ENCODE data around the gene DMXL1. TPM values are rescaled to one million over a fixed set of nuclear protein-coding genes. Genes with fewer than 3 reads are reported as not detected.

Gene DMXL1
- 35.1 and 53.4 TPM in 2 replicates for total RNA-seq

- DNase-seq = peak; percentile 100
Measured at GRCh38 chr5:119070828-119071560, at the start of gene DMXL1. TSS of gene DMXL1 (plus strand) at chr5:119071087. CDS start at chr5:119071570, 483 bp downstream.

- no peak for DNase-seq
Measured at GRCh38 chr5:119021149-119021732, 49.6 kb upstream of the DMXL1 start.

GRCh38 chr5:119022017-119022745, 48.7 kb upstream of the DMXL1 start:
- DNase-seq = peak; percentile 59

GRCh38 chr5:119022773-119023172, 48.1 kb upstream of the DMXL1 start:
- DNase-seq = no peak

GRCh38 chr5:119028575-119028974, 42.3 kb upstream of the DMXL1 start:
- no peak for DNase-seq

- DNase-seq = no peak
Measured at GRCh38 chr5:119031011-119031886, 39.6 kb upstream of the DMXL1 start.

GRCh38 chr5:119031905-119032304, 39.0 kb upstream of the DMXL1 start:
- peak; percentile 1 for DNase-seq

GRCh38 chr5:119032656-119033055, 38.2 kb upstream of the DMXL1 start:
- no peak for DNase-seq

- DNase-seq = no peak
Measured at GRCh38 chr5:119033135-119033534, 37.8 kb upstream of the DMXL1 start.

GRCh38 chr5:119036101-119036762, 34.7 kb upstream of the DMXL1 start:
- DNase-seq = peak; percentile 30

- no peak for DNase-seq
Measured at GRCh38 chr5:119037496-119038215, 33.2 kb upstream of the DMXL1 start.

- no peak for DNase-seq
Measured at GRCh38 chr5:119048246-119048645, 22.6 kb upstream of the DMXL1 start.

GRCh38 chr5:119049824-119050449, 20.9 kb upstream of the DMXL1 start:
- no peak for DNase-seq

GRCh38 chr5:119054101-119054500, 16.8 kb upstream of the DMXL1 start:
- DNase-seq = no peak

- no peak for DNase-seq
Measured at GRCh38 chr5:119055294-119055693, 15.6 kb upstream of the DMXL1 start.

GRCh38 chr5:119058979-119059529, 11.8 kb upstream of the DMXL1 start:
- no peak for DNase-seq

GRCh38 chr5:119059740-119060255, 11.1 kb upstream of the DMXL1 start:
- no peak for DNase-seq

GRCh38 chr5:119063579-119064379, 7.1 kb upstream of the DMXL1 start:
- DNase-seq = no peak

- no peak for DNase-seq
Measured at GRCh38 chr5:119067450-119067849, 3.4 kb upstream of the DMXL1 start.

- DNase-seq = peak; percentile 93
Measured at GRCh38 chr5:119070578-119070827, 384 bp upstream of the DMXL1 start.
